ENCODE results near the gene MACROD2. TPM values are rescaled to one million over a fixed set of nuclear protein-coding genes. Genes with fewer than 3 reads are reported as not detected.

The MACROD2 gene
- polyA plus RNA-seq, 1 donor (not counting 4 experiments of a cell fraction or from before 2014, with no cell fraction given), result 0.71 TPM

DNA sequence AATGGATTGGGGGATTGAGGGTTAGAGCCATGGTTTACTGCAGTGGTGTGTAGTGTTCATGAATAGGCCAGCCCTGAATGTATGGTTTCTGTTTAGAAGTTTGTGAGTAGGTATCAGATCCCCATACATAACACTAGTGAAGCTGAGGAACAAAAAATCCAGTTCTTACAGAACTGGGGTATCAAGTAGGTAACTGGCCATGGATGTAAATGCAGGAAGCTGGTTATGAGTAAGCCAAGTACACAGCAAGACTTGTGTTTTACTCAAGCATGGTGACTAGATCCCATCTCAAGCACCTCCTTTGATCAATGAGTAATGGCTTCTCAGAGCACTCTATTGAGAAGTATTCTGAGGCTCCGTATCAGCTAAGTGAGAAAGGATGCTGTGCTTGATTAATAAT lies 955.8 kb downstream of the MACROD2 start:
- DNase-seq (ENCODE audit: low read depth, low spot score), result no peak
- Histone ChIP-seq H3K9me3 (ENCODE audit: control insufficient read depth, low read depth, low read length) (no peaks in the 10 kb centered on the region), H3K9ac (ENCODE audit: control insufficient read depth, extremely low read depth, insufficient read depth, low read length) (no peak overlapping the region), H3K4me3 (ENCODE audit: control insufficient read depth in 2 of 3, extremely low read depth in 1 of 3, insufficient read depth in 2 of 3, low read depth in 1 of 3, low read length in 3 of 3) (no peak overlapping the region), H3K9me1 (ENCODE audit: control insufficient read depth, extremely low read depth, insufficient read depth, low read length) (no peaks in the 10 kb centered on the region), H3K4me2 (ENCODE audit: control insufficient read depth, extremely low read depth, insufficient read depth, low read depth, low read length) (no peak overlapping the region), H3K4me1 (ENCODE audit: control insufficient read depth, extremely low read depth, insufficient read depth, low read length) (peaks cover 12% of the 10 kb centered on the region), H2AFZ (ENCODE audit: control insufficient read depth, low read length) (no peak overlapping the region), H3K27ac (ENCODE audit: control insufficient read depth, insufficient read depth, low read length) (peak overlapping the region; percentile 31), H3K36me3 (ENCODE audit: control insufficient read depth in 2 of 2, extremely low read depth in 1 of 2, insufficient read depth in 2 of 2, low read length in 2 of 2) (no peaks in the 10 kb centered on the region), H4K20me1 (ENCODE audit: control insufficient read depth, extremely low read depth, insufficient read depth, low read length) (no peaks in the 10 kb centered on the region), H3K27me3 (ENCODE audit: control insufficient read depth, extremely low read depth, insufficient read depth, low read length) (no peaks in the 10 kb centered on the region), H3K79me2 (ENCODE audit: control insufficient read depth, insufficient read depth, low read length) (no peaks in the 10 kb centered on the region)
- TF ChIP-seq CTCF (optimal IDR thresholded peaks at IDR 0.05 in 1 of 3, IDR thresholded peaks at IDR 0.05 in 1 of 3, conservative IDR thresholded peaks at IDR 0.05 in 1 of 3; ENCODE audit: extremely low read depth in 1 of 3, insufficient read depth in 2 of 3, low read length in 3 of 3) (no peak), EZH2 (IDR thresholded peaks at IDR 0.05; ENCODE audit: low read length) (no peak)
- FAIRE-seq, result peak; percentile 69
- dilution Hi-C loops (cut with MboI; ENCODE audit: extremely low pct_ligation_motif_present, low sequenced_read_pairs), result no loop called here

DNA sequence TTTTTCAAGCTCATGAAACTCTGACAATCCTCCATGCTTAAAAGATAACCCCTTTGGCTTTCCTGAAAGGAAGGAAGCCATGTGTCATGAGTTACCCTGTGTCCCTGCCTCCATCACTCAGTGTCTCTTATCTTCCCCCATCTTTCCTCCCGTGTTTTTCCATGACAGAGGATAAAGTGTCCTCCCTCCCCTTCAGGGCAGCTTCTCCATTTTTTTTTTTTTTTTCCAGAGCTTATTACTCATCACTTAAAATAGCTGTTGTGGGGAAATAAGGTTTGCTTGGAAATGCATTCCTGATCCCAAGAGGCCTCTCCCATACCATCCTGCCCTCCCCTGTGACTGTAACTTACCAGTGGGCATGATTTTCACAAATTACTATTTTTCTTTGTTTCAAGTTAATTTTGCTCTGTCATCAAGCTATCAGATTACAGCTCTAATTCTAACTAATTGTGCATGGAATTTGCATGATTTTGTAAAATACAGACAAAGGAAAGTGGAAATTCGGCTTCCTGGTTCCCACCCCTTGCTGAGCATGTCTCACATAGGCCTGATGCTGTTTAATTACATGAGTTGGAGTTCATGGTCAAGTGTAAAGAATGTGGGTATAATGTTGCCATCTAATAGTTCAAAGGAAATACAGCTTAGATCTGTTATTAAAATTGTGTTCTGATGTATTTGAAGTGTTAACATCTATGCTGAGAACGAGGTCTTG lies 956.5 kb downstream of the MACROD2 start:
- Histone ChIP-seq H3K79me2 (ENCODE audit: control insufficient read depth, insufficient read depth, low read length) (no peaks in the 10 kb centered on the region), H3K9ac (ENCODE audit: control insufficient read depth, extremely low read depth, insufficient read depth, low read length) (no peak overlapping the region), H3K27ac (ENCODE audit: control insufficient read depth, insufficient read depth, low read length) (peak overlapping the region; percentile 31), H3K9me3 (ENCODE audit: control insufficient read depth, low read depth, low read length) (no peaks in the 10 kb centered on the region), H3K36me3 (ENCODE audit: control insufficient read depth in 2 of 2, extremely low read depth in 1 of 2, insufficient read depth in 2 of 2, low read length in 2 of 2) (no peaks in the 10 kb centered on the region), H4K20me1 (ENCODE audit: control insufficient read depth, extremely low read depth, insufficient read depth, low read length) (no peaks in the 10 kb centered on the region), H3K4me3 (ENCODE audit: control insufficient read depth in 2 of 3, extremely low read depth in 1 of 3, insufficient read depth in 2 of 3, low read depth in 1 of 3, low read length in 3 of 3) (no peak overlapping the region), H3K9me1 (ENCODE audit: control insufficient read depth, extremely low read depth, insufficient read depth, low read length) (no peaks in the 10 kb centered on the region), H3K4me1 (ENCODE audit: control insufficient read depth, extremely low read depth, insufficient read depth, low read length) (peaks cover 12% of the 10 kb centered on the region), H3K4me2 (ENCODE audit: control insufficient read depth, extremely low read depth, insufficient read depth, low read depth, low read length) (no peak overlapping the region), H2AFZ (ENCODE audit: control insufficient read depth, low read length) (peak overlapping the region; percentile 53), H3K27me3 (ENCODE audit: control insufficient read depth, extremely low read depth, insufficient read depth, low read length) (no peaks in the 10 kb centered on the region)
- FAIRE-seq (peak; percentile 72), DNase-seq (ENCODE audit: low read depth, low spot score) (peak; percentile 23)
- no peak for TF ChIP-seq EZH2 (IDR thresholded peaks at IDR 0.05; ENCODE audit: low read length)
- no peak for TF ChIP-seq CTCF (optimal IDR thresholded peaks at IDR 0.05 in 1 of 3, IDR thresholded peaks at IDR 0.05 in 1 of 3, conservative IDR thresholded peaks at IDR 0.05 in 1 of 3; ENCODE audit: extremely low read depth in 1 of 3, insufficient read depth in 2 of 3, low read length in 3 of 3)
- dilution Hi-C loops (cut with MboI; ENCODE audit: extremely low pct_ligation_motif_present, low sequenced_read_pairs), result no loop called here
